Caco-2 (cell line): ENCODE measurements around the gene RTL10. TPM values are rescaled to one million over a fixed set of nuclear protein-coding genes. Genes with fewer than 3 reads are reported as not detected.

Experiments used
- BruUV-seq: library from RNA; stranded (reverse); fragments of 400-500 nt; replicated peaks from 2 replicates; lab custom pipeline; 2021; lab: Mats Ljungman, UMichigan
- CTCF ChIA-PET: fragments of 300-600 bp; sonication (Branson Sonifier 250); formaldehyde crosslinking; loops from one replicate; lab custom pipeline; 2022; ENCODE audit warnings: antibody characterized with exemption; lab: Charles Lee
- POLR2A ChIA-PET: fragments of 300-600 bp; sonication (Branson Sonifier 250); formaldehyde crosslinking; loops from one replicate; lab custom pipeline; 2022; ENCODE audit warnings: antibody characterized with exemption; lab: Charles Lee
- DNase-seq, 2 experiments: peaks; one replicate each; pipeline versions ENCODE4 v3.0.0 to v3.0.0-alpha.2; 2020 to 2022
- H3K27me3 ChIP-seq: replicated peaks from 2 replicates; pipeline ENCODE4 v1.6.0; 2011; ENCODE audit warnings: low read length; ENCODE audit not compliant: control insufficient read depth, insufficient read depth
- H3K36me3 ChIP-seq: 2 replicates; pipeline ENCODE4 v1.5.1; 2011; ENCODE audit warnings: low read length; ENCODE audit not compliant: control insufficient read depth, insufficient read depth
- H3K4me1 ChIP-seq: fragments of 250-450 bp; sonication (Bioruptor Pico); 2 replicates; pipeline ENCODE4 v1.5.1; 2020; ENCODE audit warnings: mild to moderate bottlenecking
- H3K4me3 ChIP-seq: 2 replicates; pipeline ENCODE4 v1.5.1; 2011; ENCODE audit warnings: low read depth, mild to moderate bottlenecking, control low read depth, low read length
- H3K9me3 ChIP-seq: fragments of 250-450 bp; sonication (Bioruptor Pico); 2 replicates; pipeline ENCODE4 v1.5.1; 2020; ENCODE audit warnings: mild to moderate bottlenecking, moderate library complexity
- H3K27ac Mint-ChIP-seq: one replicate; pipeline ENCODE4 v1.8.0; 2022; ENCODE audit warnings: mixed read lengths; ENCODE audit not compliant: unreplicated experiment
- H3K27me3 Mint-ChIP-seq: one replicate; pipeline ENCODE4 v1.8.0; 2022; ENCODE audit warnings: mixed read lengths; ENCODE audit not compliant: insufficient read depth, unreplicated experiment
- H3K36me3 Mint-ChIP-seq: one replicate; pipeline ENCODE4 v1.8.0; 2022; ENCODE audit warnings: mild to moderate bottlenecking, mixed read lengths; ENCODE audit not compliant: insufficient read depth, unreplicated experiment
- H3K4me1 Mint-ChIP-seq: one replicate; pipeline ENCODE4 v1.8.0; 2022; ENCODE audit warnings: low read depth, mixed read lengths; ENCODE audit not compliant: unreplicated experiment
- H3K4me3 Mint-ChIP-seq: one replicate; pipeline ENCODE4 v1.8.0; 2022; ENCODE audit warnings: mild to moderate bottlenecking, moderate library complexity, mixed read lengths; ENCODE audit not compliant: unreplicated experiment
- H3K9me3 Mint-ChIP-seq: one replicate; pipeline ENCODE4 v1.8.0; 2022; ENCODE audit warnings: mixed read lengths; ENCODE audit not compliant: unreplicated experiment
- intact Hi-C: fragments of 100-400 bp; cut with micrococcal nuclease; formaldehyde crosslinking; loops from one replicate; pipeline ENCODE4 v1.10.0; 2022; ENCODE audit not compliant: unreplicated experiment
- total RNA-seq: library from RNA; stranded (reverse); gene quantifications from 2 replicates; pipeline ENCODE4 v1.2.3, GENCODE V29; 2022
- TF ChIP-seq, protein P1 (sequence below), 2 experiments: fragments of 200-600 bp in 1 of 2; IDR thresholded peaks; 1 replicate in 1 of 2; 2 replicates in 1 of 2; pipeline versions ENCODE4 v1.5.1 to v1.8.0; 2011 to 2022; ENCODE audit warnings: antibody characterized with exemption in 1 of 2, control low read depth in 1 of 2, inconsistent platforms in 1 of 2, low read depth in 1 of 2, low read length in 1 of 2, mild to moderate bottlenecking in 1 of 2, moderate library complexity in 1 of 2; ENCODE audit not compliant: insufficient read depth in 1 of 2, severe bottlenecking in 1 of 2, unreplicated experiment in 1 of 2

RTL10 gene
- total RNA-seq, 1 experiment from 2014 or later, result 27.5 TPM

DNA sequence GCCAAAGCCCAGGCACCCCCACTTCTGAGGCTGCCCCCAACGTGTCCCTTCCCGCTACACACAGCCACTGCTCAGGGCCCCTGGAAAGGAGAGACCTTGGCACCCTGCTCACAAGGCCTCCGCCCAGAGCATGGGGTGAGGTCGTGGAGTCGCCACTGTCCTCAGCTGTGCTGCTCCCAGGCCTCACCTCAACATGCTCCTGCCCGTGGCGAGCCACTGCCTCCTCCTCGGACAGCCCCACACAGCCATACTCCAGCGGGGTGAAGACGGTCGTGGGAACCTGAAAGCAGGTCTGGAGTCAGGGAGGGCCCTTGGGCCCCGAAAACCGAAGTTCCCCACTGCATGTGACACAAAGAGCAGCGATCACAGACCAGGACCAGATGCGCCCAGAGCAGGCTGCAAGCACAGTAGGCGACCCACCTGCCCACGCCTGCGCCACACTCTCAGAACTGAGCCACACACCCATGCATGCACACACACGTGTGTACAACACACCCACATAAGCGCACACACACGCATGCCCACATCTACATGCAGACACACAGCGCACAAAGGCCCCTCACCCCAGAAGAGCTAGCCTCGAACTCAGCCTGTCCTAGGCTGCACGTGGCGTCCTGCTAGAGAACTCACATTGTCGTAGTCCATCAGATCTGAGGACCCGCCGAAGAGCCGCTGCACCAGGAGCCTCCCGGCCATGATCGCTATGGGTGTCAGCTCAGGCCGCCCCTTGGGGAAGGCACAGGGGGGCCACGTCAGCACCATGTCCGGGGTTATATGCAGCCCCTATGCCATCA lies 25.5 kb upstream of the RTL10 start:
- CTCF ChIA-PET, result interaction anchor here (1.1 to 1.4 kb wide), 2 partner anchors 30 to 156 kb away, joined by 3 to 6 read pairs; no protein-coding TSS in a partner anchor
- Mint-ChIP-seq H3K9me3 (no peaks in the 10 kb centered on the region), H3K4me3 (peak overlapping the region; percentile 72)

DNA sequence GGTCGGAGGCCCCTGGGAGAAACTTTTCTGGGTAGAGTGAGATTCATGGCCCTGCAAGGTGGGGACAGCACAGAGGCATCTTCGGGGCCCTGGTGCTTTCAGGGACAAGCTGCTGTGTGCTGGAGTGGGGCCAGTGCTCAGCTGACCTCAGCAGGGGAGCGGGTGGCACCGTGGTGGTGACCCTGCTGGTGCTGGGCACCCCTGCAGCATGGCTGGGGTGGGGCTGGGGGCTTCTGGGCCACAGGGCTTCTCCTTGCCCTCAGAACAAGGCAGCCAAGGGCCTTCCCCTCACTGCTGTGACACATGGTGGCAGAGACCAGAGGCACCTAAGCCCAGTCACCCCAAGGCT lies 24.9 kb upstream of the RTL10 start:
- no peak overlapping the region for H3K4me3 Mint-ChIP-seq
- Histone ChIP-seq H3K4me1 (peaks cover 38% of the 10 kb centered on the region), H3K27me3 (no peaks in the 10 kb centered on the region), H3K4me3 (no peak overlapping the region), H3K9me3 (no peaks in the 10 kb centered on the region), H3K36me3 (no peaks in the 10 kb centered on the region; the same call in 1 of the 2 replicates)
- peak in 1 of 2 experiments; percentile 26 for DNase-seq
- H3K9me3 Mint-ChIP-seq, result no peaks in the 10 kb centered on the region
- peak overlapping the region; percentile 100 for H3K27ac Mint-ChIP-seq
- POLR2A ChIA-PET, result no interaction called here
- intact Hi-C loops, result no loop called here
- no TSS peak for BruUV-seq
- H3K27me3 Mint-ChIP-seq, result no peaks in the 10 kb centered on the region
- H3K4me1 Mint-ChIP-seq, result peaks cover 13% of the 10 kb centered on the region
- TF ChIP-seq, protein P1, sequence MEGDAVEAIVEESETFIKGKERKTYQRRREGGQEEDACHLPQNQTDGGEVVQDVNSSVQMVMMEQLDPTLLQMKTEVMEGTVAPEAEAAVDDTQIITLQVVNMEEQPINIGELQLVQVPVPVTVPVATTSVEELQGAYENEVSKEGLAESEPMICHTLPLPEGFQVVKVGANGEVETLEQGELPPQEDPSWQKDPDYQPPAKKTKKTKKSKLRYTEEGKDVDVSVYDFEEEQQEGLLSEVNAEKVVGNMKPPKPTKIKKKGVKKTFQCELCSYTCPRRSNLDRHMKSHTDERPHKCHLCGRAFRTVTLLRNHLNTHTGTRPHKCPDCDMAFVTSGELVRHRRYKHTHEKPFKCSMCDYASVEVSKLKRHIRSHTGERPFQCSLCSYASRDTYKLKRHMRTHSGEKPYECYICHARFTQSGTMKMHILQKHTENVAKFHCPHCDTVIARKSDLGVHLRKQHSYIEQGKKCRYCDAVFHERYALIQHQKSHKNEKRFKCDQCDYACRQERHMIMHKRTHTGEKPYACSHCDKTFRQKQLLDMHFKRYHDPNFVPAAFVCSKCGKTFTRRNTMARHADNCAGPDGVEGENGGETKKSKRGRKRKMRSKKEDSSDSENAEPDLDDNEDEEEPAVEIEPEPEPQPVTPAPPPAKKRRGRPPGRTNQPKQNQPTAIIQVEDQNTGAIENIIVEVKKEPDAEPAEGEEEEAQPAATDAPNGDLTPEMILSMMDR (IDR thresholded peaks at IDR 0.05; ENCODE audit: insufficient read depth in 1 of 2, low read depth in 1 of 2, low read length in 1 of 2, severe bottlenecking in 1 of 2, unreplicated experiment in 1 of 2), result no peak
- CTCF ChIA-PET, result no interaction called here
- H3K36me3 Mint-ChIP-seq, result peaks cover 22% of the 10 kb centered on the region

More for the DNA sequence above, 25.5 kb upstream of the RTL10 start:
- peak in 1 of 2 experiments; percentile 31 for DNase-seq
- intact Hi-C loops, result loop anchor here (2.0 kb wide), 1 partner anchor 25 kb away; the partner anchor contains the start of genes GNB1L and RTL10
- H3K36me3 ChIP-seq, result no peaks in the 10 kb centered on the region; the same call in 1 of the 2 replicates
- POLR2A ChIA-PET, result interaction anchor here (1.1 to 1.3 kb wide), 2 partner anchors 25 to 30 kb away, joined by 5 read pairs; no protein-coding TSS in a partner anchor
- H3K4me3 ChIP-seq, result no peak overlapping the region
- peaks cover 24% of the 10 kb centered on the region for H3K36me3 Mint-ChIP-seq
- H3K9me3 ChIP-seq, result no peaks in the 10 kb centered on the region
- TSS peak; percentile 68 for BruUV-seq
- peaks cover 38% of the 10 kb centered on the region for H3K4me1 ChIP-seq
- peak overlapping the region; percentile 100 for H3K27ac Mint-ChIP-seq
- TF ChIP-seq, protein P1 (IDR thresholded peaks at IDR 0.05; ENCODE audit: insufficient read depth in 1 of 2, low read depth in 1 of 2, low read length in 1 of 2, severe bottlenecking in 1 of 2, unreplicated experiment in 1 of 2), result no peak
- peaks cover 13% of the 10 kb centered on the region for H3K4me1 Mint-ChIP-seq
- no peaks in the 10 kb centered on the region for H3K27me3 ChIP-seq
- no peaks in the 10 kb centered on the region for H3K27me3 Mint-ChIP-seq

DNA sequence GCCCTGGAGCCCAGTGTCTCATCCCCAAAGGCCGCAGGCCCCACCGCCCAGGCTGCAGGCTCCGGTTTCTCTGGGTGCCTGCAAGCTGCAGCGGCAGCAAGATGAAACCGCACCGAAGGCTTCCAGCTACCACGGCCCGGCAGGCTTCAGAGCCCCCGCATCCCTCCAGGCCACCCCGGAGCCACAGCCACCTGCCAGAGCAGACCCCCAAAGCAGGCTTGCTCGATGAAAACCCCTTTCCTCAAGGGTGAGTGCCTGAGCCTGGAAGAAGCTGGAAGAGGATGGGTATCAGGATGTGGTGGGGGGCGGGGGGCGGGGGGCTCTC lies 24.5 kb upstream of the RTL10 start:
- no peaks in the 10 kb centered on the region for H3K27me3 Mint-ChIP-seq
- no peaks in the 10 kb centered on the region for H3K27me3 ChIP-seq
- peak overlapping the region; percentile 100 for H3K27ac Mint-ChIP-seq
- no peaks in the 10 kb centered on the region for H3K9me3 ChIP-seq
- no peak overlapping the region for H3K4me3 ChIP-seq
- DNase-seq, result peak in 1 of 2 experiments; percentile 22
- intact Hi-C loops, result no loop called here
- ChIA-PET POLR2A (no interaction called here), CTCF (no interaction called here)
- peaks cover 38% of the 10 kb centered on the region for H3K4me1 ChIP-seq
- peaks cover 13% of the 10 kb centered on the region for H3K4me1 Mint-ChIP-seq
- no peaks in the 10 kb centered on the region for H3K9me3 Mint-ChIP-seq
- H3K36me3 ChIP-seq, result no peaks in the 10 kb centered on the region; the same call in 1 of the 2 replicates
- H3K4me3 Mint-ChIP-seq, result peak overlapping the region; percentile 27
- TF ChIP-seq, protein P1 (IDR thresholded peaks at IDR 0.05; ENCODE audit: insufficient read depth in 1 of 2, low read depth in 1 of 2, low read length in 1 of 2, severe bottlenecking in 1 of 2, unreplicated experiment in 1 of 2), result no peak
- peaks cover 22% of the 10 kb centered on the region for H3K36me3 Mint-ChIP-seq
- no TSS peak for BruUV-seq
